Pulmonary artery endothelial cell (primary cell): Measurements from ENCODE around the gene AUP1. TPM values are rescaled to one million over a fixed set of nuclear protein-coding genes. Genes with fewer than 3 reads are reported as not detected.

Experiments
- DNase-seq: peaks from one replicate; pipeline ENCODE4 v3.0.0-alpha.2; 2011; ENCODE audit warnings: low read depth, low spot score
- total RNA-seq: library from RNA; depleted of rRNA; stranded (reverse); fragments of >200 nt; gene quantifications from 2 replicates; pipeline ENCODE4 v1.2.3, GENCODE V29; 2014

The AUP1 gene
- total RNA-seq, 1 donor from 2014 or later, result 95.4 TPM

DNA sequence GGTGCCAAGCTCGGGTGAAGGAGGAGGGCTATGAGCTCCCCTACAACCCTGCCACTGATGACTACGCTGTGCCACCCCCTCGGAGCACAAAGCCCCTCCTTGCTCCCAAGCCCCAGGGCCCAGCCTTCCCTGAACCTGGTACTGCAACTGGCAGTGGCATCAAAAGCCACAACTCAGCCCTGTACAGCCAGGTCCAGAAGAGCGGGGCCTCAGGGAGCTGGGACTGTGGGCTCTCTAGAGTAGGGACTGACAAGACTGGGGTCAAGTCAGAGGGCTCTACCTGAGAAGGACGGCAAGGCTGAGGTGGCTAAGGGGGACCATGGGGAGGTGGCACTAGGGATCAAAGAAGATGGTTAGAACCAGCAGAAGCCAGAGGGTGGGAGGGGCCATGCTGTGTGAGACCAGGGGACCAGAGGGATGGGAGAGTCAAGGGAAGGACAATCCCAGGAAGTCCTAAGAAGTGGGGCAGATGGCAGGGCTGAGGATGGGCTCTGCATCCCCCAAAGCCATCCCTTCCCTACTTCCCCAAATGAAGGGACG lies 27.4 kb upstream of the AUP1 start:
- DNase-seq, result no peak

DNA sequence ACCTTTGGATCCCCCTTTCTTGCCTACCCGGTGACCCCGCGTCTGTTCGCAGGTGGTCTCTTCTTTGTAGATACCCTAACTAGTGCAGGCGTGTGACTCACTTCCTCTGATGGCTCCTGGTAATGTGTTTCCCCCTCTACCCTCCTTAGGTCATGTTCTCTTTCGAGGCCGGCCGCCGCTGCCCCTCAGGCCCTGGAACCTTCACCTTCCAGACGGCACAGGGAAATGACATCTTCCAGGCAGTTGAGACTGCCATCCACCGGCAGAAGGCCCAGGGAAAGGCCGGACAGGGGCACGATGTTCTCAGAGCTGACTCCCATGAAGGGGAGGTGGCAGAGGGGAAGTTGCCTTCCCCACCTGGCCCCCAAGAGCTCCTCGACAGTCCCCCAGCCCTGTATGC lies 26.7 kb upstream of the AUP1 start:
- no peak for DNase-seq

DNA sequence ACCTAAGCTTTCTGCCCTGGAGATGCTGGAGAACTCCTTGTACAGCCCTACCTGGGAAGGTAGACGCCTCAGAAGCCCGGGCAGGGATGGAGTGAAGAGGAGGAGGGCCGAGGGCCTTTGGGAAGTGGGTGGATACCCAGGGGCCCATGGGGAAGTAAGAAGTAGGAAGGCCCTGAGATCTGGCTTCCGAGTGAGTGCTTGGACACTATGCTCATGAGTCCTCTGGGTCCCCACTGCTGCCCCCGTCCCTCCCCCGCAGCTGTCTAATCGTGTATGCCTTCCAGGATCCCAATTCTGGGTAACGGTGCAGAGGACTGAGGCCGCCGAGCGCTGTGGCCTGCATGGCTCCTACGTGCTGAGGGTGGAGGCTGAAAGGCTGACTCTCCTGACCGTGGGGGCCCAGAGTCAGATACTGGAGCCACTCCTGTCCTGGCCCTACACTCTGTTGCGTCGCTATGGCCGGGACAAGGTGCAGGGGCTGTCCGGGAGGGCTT lies 26.2 kb upstream of the AUP1 start:
- DNase-seq, result no peak

DNA sequence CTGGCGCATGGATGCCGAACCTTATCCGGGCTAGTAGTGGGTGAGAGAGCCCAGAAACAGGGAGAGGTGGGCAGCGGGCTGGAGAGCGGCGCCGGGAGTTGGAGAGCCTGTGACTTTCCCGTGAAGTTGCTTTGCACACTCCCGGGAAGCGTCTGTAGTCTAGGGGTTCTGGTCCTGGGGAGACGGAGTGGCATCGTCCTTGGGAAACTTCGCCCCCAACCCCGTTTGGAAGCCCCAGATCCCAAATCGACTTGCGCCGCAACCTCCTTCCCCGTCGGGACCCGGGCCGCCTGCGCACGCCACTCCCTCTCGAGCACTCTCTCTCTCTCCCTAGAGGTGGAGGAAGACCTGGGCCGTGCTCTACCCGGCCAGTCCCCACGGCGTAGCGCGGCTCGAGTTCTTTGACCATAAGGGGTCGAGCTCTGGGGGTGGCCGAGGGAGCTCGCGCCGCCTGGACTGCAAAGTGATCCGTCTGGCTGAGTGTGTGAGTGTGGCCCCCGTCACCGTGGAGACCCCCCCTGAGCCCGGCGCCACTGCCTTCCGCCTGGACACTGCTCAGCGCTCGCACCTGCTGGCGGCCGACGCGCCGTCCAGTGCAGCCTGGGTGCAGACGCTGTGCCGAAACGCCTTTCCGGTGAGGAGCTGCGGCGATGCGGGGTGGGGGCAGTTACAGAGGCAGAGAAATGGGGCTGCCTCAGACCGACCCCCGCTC lies 25.5 kb upstream of the AUP1 start:
- no peak for DNase-seq

DNA sequence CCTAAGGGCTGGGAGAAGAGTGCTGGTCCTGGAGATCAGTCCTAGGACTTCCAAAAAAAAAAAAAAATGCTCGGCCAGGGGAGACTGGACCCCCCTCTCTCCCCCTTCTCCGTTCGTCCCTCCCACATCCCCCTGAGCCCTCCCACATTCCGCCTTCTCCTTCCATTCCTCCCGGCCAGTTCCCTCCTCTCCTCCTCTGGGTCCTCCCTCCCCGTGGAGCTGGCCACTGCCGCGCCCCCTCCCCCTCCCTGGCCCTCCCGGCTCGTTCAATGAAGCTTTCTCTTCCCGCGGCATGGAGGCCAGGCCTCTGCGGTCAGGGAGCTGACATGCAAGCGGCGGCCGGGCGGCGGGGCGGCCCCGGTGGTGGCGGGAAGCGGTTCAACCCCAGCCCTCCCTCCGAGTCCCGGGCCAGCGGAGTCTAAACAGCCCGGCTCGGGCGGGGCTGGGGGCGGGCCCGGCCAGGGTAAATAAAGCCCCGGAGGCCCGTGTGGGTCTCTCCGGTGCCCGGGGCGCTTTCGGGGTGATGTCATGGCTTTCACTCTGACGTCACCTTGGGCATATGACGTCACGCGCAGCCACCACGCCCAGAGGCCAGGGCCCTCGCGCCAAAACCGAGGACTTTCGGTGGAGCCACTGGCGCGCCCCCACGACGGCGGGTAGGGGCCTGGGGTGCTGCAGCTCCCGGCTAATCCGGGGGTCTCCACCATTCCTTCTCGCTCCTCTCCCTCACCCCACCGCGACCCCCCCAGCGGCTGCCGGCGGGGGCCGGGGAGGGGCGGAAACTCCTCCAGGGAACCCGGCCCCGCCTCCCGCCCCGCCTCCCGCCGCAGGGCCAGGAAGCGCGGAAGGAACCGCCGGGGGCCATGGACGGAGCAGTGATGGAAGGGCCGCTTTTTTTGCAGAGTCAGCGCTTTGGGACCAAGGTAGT lies 24.6 kb upstream of the AUP1 start, which contains the start of the genes DOK1 and LOXL3:
DOK1 (plus strand) TSS at position 829 of the 928 bp plus-strand sequence; CDS start at position 864, 35 bp downstream.
LOXL3 (minus strand) TSS at position 51 of the 928 bp plus-strand sequence. CDS start 1,308 bp downstream, outside the sequence.
- DNase-seq, result no peak

DNA sequence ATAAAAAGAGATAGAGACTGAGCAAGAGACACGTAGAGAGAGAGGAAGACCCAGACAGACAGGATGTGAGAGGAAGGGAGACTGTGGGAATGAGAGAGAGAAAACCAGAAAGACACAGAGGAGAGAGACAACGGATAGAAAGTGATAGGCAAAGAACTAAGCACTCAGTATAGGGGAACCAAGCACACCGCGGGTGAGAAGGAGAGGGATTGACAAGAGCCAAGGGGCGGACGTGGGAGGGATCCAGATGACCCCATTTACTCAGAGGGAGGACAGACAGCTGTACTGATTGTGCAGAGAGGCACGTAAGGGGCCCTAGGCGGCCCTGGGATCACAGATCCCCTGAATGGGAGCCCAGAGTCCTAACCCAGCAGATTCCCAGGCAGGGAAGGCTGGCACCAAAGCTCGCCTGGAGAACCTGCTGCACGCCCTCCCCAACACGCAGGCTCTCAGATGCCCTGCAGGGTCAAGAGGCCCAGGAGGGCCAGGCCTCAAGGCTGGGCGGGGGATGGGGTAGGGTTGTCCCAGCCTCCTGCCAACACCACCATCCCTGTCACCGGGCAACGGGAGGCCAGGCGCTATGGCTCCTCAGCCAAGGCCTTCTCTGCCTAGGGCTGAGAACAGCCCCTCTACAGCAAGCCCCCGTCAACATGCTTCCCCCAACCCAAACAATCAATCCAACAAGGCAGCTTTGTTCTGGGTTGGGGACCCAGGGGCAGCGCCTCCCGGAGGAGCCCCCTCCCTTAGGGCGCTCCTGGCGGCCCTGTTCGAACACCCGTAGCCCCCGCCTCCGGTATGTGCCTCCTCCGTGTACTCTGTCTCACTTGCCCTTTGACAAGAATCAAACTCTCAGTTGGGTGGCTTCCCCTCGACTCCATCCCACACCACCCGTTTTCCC lies 23.7 kb upstream of the AUP1 start:
- DNase-seq, result no peak

DNA sequence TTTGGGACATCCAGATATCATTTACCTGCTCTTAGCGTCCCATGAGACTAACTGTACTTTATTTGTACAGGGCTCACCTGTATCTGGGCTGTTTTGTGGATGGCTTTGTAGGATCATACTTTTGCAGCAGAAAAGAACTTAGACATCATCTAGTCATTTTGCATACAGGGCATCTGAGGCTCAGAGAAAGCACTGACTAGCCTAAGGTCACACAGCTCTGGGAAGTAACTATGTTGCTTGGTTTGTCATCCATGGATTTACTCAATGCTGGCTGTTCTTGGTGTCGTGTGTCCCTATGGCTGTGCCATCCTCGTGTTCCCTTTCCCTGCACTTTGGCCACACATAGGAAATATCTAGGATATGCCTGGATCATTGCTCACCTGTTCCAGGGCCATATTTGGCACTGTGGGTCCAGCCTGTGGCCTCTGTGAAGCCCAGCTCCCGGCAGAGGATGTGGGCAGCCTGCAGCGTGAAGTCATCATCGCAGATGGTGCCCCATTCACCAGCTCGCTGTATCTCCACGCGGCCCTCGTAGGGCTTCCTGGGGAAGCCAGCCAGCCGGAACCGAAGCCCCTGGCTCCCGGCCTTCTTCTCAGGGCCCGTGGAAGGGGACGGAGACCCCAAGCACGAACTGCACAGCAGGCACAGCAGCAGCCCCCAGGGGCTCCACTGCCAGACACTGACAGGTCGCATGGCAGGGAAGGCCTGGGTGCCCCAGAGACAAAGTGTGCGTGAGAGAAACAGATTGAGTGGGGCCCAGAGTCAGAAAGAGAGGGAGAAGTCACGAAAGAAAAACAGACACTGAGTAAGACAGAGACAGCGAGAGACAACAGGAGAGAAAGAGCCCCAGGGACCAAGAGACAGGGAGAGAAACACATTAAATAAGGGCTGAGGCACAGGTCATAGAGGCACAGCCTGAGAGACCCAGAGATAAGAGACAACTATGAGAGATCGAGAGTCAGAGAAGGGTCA lies 22.7 kb upstream of the AUP1 start:
- DNase-seq, result no peak

DNA sequence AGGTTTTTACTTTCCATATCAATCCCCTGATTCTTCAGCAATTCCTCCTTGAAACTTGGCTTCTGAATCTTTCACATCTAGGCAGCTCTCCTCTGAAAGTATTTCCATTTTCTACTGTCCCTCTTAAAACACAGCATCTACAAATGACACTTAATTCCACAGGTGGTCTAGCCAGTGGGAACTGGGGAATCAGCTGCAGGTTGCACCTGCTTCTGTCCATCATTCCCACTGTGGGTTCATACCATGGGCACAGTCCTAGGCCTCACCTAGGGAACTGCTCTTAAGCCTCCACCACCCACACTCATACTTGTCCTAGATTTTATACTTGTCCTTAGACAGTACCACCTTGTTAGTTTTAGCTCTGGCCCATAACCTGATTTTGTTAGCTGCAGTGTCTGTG lies 22.0 kb upstream of the AUP1 start:
- no peak for DNase-seq

DNA sequence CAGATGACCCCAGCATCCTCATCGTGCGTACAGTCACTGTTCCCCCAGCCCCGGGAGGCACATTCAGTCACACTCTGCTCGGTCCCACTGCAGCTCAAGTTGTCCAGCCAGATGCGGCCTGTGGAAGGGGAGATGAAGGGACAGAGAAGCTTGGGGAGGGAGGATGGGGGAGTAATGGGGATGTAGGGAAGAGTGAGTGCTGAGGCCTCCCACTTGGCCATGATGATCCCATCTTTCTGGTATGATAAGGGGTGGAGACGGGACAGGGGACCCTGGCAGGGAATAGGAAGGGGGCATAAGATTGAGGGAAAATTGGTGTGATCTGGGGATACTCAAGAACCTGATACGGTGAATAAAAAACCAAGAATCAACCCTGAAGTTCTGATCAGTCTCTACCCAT lies 20.7 kb upstream of the AUP1 start:
- no peak for DNase-seq

DNA sequence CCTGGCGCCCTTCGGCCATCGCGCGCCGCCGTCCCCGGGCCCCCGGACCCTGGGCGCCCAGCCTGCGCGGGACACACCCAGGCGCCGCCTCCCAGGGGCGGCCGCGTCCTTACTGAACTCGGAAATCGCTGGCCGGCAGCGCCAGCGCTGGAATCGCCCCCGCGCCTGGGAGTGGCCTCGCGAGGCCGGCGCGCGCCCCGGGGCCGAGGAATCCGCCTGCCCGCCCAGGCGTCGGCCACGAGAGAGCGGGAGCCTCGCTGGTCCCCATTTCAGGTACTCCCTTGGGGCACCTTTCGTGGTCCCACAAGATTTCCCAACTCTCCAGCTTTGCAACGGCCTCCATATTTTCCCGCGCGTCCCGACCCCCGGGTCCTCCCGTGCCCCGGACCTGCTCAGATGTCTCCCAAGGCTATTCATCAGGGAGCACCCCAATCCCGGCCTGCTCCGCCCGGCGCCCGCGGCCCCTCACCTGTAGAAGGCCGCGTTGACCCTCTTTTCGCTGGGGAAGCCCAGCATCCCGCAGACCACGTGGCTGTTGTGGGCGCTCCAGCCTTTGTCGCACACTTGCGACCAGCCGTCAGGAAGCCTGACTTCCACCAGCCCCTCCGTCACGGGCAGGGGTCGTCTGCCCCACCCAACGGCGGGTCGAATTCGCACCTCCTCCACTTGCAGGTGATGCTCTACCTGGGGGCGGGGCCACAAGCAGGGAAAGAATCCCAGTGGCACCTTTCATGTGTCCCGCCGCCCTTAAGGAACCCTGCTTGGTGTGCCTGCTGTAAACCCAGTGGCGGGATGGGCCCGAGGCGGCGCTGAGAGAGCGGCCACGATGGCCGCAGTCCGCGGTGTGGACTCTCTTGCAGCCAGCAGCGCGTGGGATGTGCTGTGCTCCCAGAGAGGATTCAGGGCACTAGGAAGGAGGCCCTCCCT lies 19.7 kb upstream of the AUP1 start:
- DNase-seq, result no peak

DNA sequence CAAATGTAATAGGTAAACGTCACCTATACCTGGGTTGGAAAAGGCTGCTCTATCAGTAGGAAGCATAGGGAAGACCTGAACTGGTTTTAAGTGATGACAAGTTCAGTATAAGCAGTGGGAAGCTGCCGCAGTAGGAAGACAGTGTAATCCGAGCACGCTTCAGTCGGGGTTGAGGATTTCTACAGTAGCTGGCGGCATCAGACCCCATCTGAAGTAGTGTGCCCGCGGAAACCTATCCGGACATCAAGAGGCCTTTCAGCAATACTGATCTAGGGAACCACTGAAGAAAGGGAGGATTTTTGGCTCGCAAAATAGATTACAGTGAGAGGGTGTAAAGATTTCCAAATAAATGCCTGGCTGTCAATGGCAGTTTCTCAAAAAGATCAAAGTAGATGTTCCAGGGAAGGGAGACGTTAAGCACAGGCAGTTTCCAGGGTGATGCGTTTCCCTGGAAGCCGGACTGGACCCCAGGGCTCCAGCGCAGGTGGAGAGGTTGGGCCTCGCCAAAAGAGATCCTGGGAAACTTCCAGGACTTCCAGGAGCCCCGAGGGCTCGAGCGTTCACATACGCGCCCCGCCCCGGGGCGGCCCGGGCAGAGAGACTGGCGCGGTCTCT lies 18.9 kb upstream of the AUP1 start:
- DNase-seq, result no peak

DNA sequence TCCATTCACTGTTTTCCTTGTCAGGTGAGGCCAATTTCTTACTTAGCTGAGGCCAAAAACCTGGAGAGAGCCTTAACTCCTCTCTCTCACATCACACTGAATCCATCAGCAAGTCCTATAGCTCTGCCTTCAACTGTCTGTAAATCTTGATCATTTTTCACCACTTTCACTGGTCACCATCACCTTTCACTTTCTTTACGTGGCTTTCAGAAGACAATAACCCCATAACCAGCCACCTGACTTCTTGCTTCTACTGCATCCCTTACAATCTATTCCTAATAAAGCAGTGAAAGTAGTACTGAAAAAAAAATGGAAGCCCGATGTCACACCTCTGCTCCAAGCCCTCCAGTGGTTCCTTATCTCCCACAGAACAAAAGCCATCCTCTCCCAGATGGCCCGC lies 16.5 kb upstream of the AUP1 start:
- no peak for DNase-seq

DNA sequence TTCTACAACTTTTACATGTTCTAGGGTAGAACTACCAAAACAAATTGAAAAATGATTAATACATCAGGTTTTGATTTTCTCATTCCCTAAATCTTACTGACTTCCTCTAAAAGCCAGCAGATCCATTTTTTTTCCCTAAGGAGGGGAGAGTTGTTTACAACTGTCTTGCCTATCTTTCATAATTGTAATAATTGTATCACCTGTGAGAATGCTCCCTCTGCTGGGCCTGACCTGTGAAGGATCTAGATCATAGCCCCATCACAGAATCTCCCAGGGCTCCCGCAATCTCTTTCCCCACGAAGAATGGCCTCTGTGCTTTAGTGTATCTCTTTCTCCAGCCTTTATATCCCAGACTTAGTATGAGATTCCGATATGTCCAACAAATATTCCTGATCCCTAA lies 15.1 kb upstream of the AUP1 start:
- no peak for DNase-seq

DNA sequence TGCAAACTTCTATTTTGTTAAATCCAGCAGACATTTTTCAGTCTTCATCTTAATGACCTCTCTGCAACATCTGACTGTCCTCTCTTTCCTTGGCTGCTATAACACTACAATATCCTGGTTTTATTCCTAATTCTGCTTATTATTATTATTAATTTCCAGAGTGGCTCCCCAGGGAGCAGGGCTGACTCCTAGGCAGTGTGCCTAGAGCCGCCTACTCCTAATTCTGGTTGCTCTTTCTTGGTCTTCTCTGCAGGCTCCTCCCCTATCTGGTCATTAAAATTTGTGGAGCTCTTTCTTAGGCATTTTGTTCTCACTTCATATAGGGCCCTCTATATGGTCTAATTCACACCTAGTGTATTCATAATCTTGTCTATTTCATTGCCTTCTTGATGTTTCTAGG lies 13.5 kb upstream of the AUP1 start:
- no peak for DNase-seq

DNA sequence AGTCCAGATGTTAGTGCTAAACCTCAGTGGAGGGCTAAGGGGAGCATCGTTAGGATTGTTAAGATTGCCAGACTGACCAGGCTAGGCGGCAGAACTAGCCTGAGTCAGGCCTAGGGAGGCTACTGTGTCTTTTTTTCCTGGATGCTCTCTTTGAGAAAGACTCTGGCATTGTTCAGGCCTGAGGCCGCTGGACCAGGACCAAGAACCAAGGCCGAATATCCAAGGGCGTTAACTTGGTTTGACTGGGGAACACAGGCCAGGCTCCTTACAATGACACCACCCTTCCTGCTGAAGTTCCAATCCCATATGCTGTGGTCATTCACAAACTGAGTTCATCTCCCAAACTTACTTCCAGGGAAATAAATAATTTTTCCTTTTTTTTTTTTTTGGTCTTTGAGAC lies 10.8 kb upstream of the AUP1 start:
- DNase-seq, result no peak

DNA sequence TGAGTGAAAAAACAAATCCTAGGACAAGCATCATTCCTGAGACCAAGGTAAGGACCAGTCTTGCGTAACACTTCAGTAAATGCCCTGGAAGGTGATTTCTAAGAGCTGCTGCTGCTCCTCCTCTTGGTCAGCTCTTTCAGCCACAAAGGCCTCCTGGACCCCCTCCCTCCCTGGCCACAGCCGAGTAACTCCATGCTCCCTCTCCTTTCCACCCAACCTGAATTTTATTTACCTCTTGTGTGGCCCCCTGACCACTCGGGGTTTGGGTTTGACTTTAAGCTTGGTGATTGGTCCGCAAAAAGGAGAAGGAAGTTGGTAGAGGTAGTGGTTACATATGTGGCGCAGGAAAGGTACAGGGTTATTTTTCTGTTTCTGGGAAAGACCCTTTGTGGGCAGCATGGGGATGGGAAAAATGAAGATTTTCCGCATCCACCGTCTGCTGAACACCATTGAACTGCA lies 9.4 kb upstream of the AUP1 start:
- DNase-seq, result no peak

DNA sequence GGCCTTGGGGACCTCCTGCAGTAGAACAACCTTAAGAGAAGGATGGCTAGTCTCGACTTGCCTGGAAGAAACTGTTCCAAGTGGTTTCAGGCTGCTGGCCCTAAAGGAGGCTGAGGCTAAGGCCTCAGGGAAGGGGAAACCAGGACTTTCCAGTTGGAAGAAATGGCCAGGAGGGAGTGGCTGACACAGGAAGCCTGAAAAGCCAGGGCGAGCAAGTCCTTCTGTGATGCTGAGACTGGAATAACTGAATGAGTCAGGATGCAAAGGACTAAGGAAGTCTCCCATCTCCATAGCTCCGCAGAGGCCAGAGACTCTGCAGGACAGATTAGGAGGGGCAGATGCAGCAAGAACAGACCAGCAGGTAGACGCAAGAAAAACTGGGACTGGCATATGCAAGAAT lies 7.6 kb upstream of the AUP1 start:
- no peak for DNase-seq
